ENCODE data around the gene NDUFAF2. TPM values are rescaled to one million over a fixed set of nuclear protein-coding genes. Genes with fewer than 3 reads are reported as not detected.

Gene NDUFAF2
- total RNA-seq, 1 donor from 2014 or later = 38.3 TPM

GRCh38 chr5:60955239-60955638 is 10.2 kb downstream of the NDUFAF2 start:
- H3K4me3 ChIP-seq = no peak overlapping the region
- no peak for DNase-seq (ENCODE audit: low spot score in 2 of 2)
- peaks cover 0 to 10% of the 10 kb centered on the region in 2 donors for H3K9me3 ChIP-seq
- H3K27me3 ChIP-seq = no peaks in the 10 kb centered on the region
- no peaks in the 10 kb centered on the region for H3K36me3 ChIP-seq
- TF ChIP-seq CTCF (IDR thresholded peaks at IDR 0.05) = no peak
- H3K4me1 ChIP-seq = no peaks in the 10 kb centered on the region
- intact Hi-C loops (cut with DNase I) = loop anchor here (5.0 to 10.0 kb wide), 2 partner anchors 702 to 1190 kb away; no protein-coding TSS in a partner anchor
- H3K27ac ChIP-seq = no peak overlapping the region

GRCh38 chr5:60958088-60958487 is 13.1 kb downstream of the NDUFAF2 start:
- peaks cover 0 to 10% of the 10 kb centered on the region in 2 donors for H3K9me3 ChIP-seq
- H3K27me3 ChIP-seq = no peaks in the 10 kb centered on the region
- no peak overlapping the region for H3K27ac ChIP-seq
- H3K36me3 ChIP-seq = no peaks in the 10 kb centered on the region
- no peak for DNase-seq (ENCODE audit: low spot score in 2 of 2)
- TF ChIP-seq CTCF (IDR thresholded peaks at IDR 0.05) = no peak
- no peaks in the 10 kb centered on the region for H3K4me1 ChIP-seq
- intact Hi-C loops (cut with DNase I) = loop anchor here (5.0 to 10.0 kb wide), 2 partner anchors 699 to 1187 kb away; no protein-coding TSS in a partner anchor
- no peak overlapping the region for H3K4me3 ChIP-seq

- no peak for DNase-seq (ENCODE audit: low spot score in 2 of 2)
- peaks cover 0 to 10% of the 10 kb centered on the region in 2 donors for H3K9me3 ChIP-seq
- H3K27ac ChIP-seq = no peak overlapping the region
- TF ChIP-seq CTCF (IDR thresholded peaks at IDR 0.05) = no peak
- no peaks in the 10 kb centered on the region for H3K27me3 ChIP-seq
- H3K36me3 ChIP-seq = no peaks in the 10 kb centered on the region
- H3K4me1 ChIP-seq = no peaks in the 10 kb centered on the region
- intact Hi-C loops (cut with DNase I) = loop anchor here (5.0 to 10.0 kb wide), 2 partner anchors 699 to 1186 kb away; no protein-coding TSS in a partner anchor
- no peak overlapping the region for H3K4me3 ChIP-seq
Measured at GRCh38 chr5:60958712-60959111, 13.7 kb downstream of the NDUFAF2 start.

GRCh38 chr5:60959156-60959555 is 14.2 kb downstream of the NDUFAF2 start:
- no peak overlapping the region for H3K4me3 ChIP-seq
- peaks cover 0 to 10% of the 10 kb centered on the region in 2 donors for H3K9me3 ChIP-seq
- H3K4me1 ChIP-seq = no peaks in the 10 kb centered on the region
- no peak for DNase-seq (ENCODE audit: low spot score in 2 of 2)
- no peak overlapping the region for H3K27ac ChIP-seq
- TF ChIP-seq CTCF (IDR thresholded peaks at IDR 0.05) = peak in 2 of 3 experiments; percentile 23 to 49
- H3K27me3 ChIP-seq = no peaks in the 10 kb centered on the region
- intact Hi-C loops (cut with DNase I) = loop anchor here (5.0 to 10.0 kb wide), 2 partner anchors 698 to 1186 kb away; no protein-coding TSS in a partner anchor
- no peaks in the 10 kb centered on the region for H3K36me3 ChIP-seq

GRCh38 chr5:60960591-60960990 is 15.6 kb downstream of the NDUFAF2 start:
- H3K4me1 ChIP-seq = no peaks in the 10 kb centered on the region
- H3K27ac ChIP-seq = no peak overlapping the region
- peaks cover 0 to under 1% of the 10 kb centered on the region in 2 donors for H3K9me3 ChIP-seq
- peak in 1 of 3 experiments; percentile 41 for TF ChIP-seq CTCF (IDR thresholded peaks at IDR 0.05)
- intact Hi-C loops (cut with DNase I) = no loop called here
- H3K27me3 ChIP-seq = no peaks in the 10 kb centered on the region
- no peak overlapping the region for H3K4me3 ChIP-seq
- no peak for DNase-seq (ENCODE audit: low spot score in 2 of 2)
- no peaks in the 10 kb centered on the region for H3K36me3 ChIP-seq

- no peak overlapping the region for H3K27ac ChIP-seq
- intact Hi-C loops (cut with DNase I) = no loop called here
- H3K4me1 ChIP-seq = no peaks in the 10 kb centered on the region
- H3K4me3 ChIP-seq = no peak overlapping the region
- peaks cover 3 to 6% of the 10 kb centered on the region in 2 donors for H3K9me3 ChIP-seq
- H3K27me3 ChIP-seq = no peaks in the 10 kb centered on the region
- DNase-seq (ENCODE audit: low spot score in 2 of 2) = no peak
- H3K36me3 ChIP-seq = no peaks in the 10 kb centered on the region
- TF ChIP-seq CTCF (IDR thresholded peaks at IDR 0.05) = no peak
Measured at GRCh38 chr5:60961685-60962084, 16.7 kb downstream of the NDUFAF2 start.
